Breast epithelium (tissue), 4 donors: ENCODE measurements around the gene C5AR1. TPM values are rescaled to one million over a fixed set of nuclear protein-coding genes. Genes with fewer than 3 reads are reported as not detected.
"Not testable (repeated sequence)": the region's sequence is repeated elsewhere in the genome, so short reads cannot be mapped to it uniquely, and the experiment has no call there.

ENCODE experiments used
- DNase-seq, 2 donors: peaks; one replicate each; pipeline ENCODE4 v3.0.0-alpha.2; 2019; ENCODE audit warnings: low spot score in 2 of 2
- H3K27ac ChIP-seq, 2 donors: fragments of 200-600 bp; sonication (generic) in 1 of 2; one replicate each; pipeline ENCODE4 v1.5.1; 2016 to 2019; ENCODE audit warnings: mild to moderate bottlenecking in 1 of 2
- H3K27me3 ChIP-seq, 2 donors: fragments of 200-600 bp; sonication (generic) in 1 of 2; one replicate each; pipeline versions ENCODE4 v1.5.1 to v1.6.0; 2017 to 2019; ENCODE audit warnings: control low read depth in 1 of 2, mild to moderate bottlenecking in 1 of 2
- H3K36me3 ChIP-seq: fragments of 200-600 bp; one replicate; pipeline ENCODE4 v1.5.1; 2019
- H3K4me1 ChIP-seq, 2 donors: fragments of 200-600 bp; sonication (generic); one replicate each; pipeline ENCODE4 v1.5.1; 2016 to 2019; ENCODE audit warnings: control low read depth in 1 of 2
- H3K4me3 ChIP-seq, 3 donors: fragments of 200-600 bp; sonication (generic); 1 replicate in 2 of 3; 2 replicates in 1 of 3; pipeline ENCODE4 v1.5.1; 2016 to 2019; ENCODE audit warnings: mild to moderate bottlenecking in 3 of 3, moderate library complexity in 2 of 3
- H3K9me3 ChIP-seq, 2 donors: fragments of 200-600 bp; sonication (generic) in 1 of 2; one replicate each; pipeline ENCODE4 v1.5.1; 2016 to 2019; ENCODE audit warnings: control low read depth in 1 of 2
- POLR2A ChIP-seq: fragments of 450-650 bp; IDR thresholded peaks from one replicate; pipeline ENCODE4 v1.6.1; 2016; ENCODE audit warnings: antibody characterized with exemption, mild to moderate bottlenecking, moderate library complexity
- POLR2AphosphoS5 ChIP-seq, 3 donors: sonication (generic); formaldehyde crosslinking; IDR thresholded peaks; one replicate each; pipeline ENCODE4 v1.6.1; 2017; ENCODE audit warnings: antibody characterized with exemption in 3 of 3
- intact Hi-C: fragments of 100-400 bp; cut with DNase I; formaldehyde crosslinking; loops from one replicate; pipeline ENCODE4 v1.15.1; 2023; ENCODE audit warnings: low total_unique reads
- total RNA-seq, 3 donors: library from RNA; depleted of rRNA; stranded (reverse); fragments of >200 nt; gene quantifications; one replicate each; pipeline ENCODE4 v1.1.0, GENCODE V29; 2016
- TF ChIP-seq, protein P1 (sequence below), 3 donors: fragments of 450-650 bp; IDR thresholded peaks; one replicate each; pipeline ENCODE4 v1.5.1; 2016 to 2017; ENCODE audit warnings: antibody characterized with exemption in 3 of 3, mild to moderate bottlenecking in 3 of 3, moderate library complexity in 3 of 3

C5AR1 gene
- total RNA-seq, 3 donors from 2014 or later = 7.5 to 20.0 (median 10.8) TPM

DNA sequence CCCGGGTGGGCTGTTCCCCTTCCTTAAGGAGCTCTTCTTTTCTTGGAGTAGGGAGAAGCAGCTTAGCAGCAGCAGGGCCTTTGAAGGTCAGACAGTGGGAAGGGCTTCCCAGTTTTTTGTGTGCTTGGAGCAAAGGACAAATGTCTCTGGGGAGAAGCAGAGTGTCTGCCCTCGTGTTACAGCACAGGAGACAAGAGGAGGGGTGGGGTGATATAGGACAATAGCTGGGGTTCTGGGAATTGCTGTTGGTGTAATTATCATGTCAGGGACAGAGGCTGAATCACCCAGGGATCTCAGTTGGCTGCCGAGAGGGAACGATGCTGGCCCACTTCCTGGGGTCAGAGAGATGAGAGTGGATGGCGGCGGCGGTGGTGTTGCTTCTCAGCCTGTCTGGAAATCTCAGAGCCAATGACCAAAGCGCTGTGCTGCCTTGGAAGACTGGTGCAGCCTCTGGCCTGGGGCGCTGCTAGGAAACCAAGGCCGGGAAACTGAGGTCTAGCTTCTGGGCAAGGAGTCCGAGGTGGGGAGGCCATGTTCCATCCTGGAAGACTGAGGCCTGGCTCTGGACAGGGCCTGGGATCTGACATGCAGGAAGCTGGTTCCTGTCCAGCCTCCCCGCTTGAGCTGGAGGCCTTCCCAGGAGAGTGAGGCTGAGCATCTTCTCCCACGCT, 33.7 kb upstream of the C5AR1 start:
- TF ChIP-seq POLR2AphosphoS5 (IDR thresholded peaks at IDR 0.05) = peak in 1 of 3 donors; percentile 7
- TF ChIP-seq, protein P1, sequence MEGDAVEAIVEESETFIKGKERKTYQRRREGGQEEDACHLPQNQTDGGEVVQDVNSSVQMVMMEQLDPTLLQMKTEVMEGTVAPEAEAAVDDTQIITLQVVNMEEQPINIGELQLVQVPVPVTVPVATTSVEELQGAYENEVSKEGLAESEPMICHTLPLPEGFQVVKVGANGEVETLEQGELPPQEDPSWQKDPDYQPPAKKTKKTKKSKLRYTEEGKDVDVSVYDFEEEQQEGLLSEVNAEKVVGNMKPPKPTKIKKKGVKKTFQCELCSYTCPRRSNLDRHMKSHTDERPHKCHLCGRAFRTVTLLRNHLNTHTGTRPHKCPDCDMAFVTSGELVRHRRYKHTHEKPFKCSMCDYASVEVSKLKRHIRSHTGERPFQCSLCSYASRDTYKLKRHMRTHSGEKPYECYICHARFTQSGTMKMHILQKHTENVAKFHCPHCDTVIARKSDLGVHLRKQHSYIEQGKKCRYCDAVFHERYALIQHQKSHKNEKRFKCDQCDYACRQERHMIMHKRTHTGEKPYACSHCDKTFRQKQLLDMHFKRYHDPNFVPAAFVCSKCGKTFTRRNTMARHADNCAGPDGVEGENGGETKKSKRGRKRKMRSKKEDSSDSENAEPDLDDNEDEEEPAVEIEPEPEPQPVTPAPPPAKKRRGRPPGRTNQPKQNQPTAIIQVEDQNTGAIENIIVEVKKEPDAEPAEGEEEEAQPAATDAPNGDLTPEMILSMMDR (IDR thresholded peaks at IDR 0.05) = no peak
- DNase-seq = no peak
- Histone ChIP-seq H3K4me3 (peak overlapping the region; percentile 65 to 91 (median 85)), H3K27ac (peak overlapping the region; percentile 99 to 100), H3K27me3 (no peaks in the 10 kb centered on the region), H3K36me3 (no peaks in the 10 kb centered on the region), H3K4me1 (no peaks in the 10 kb centered on the region), H3K9me3 (no peaks in the 10 kb centered on the region)
- intact Hi-C loops = no loop called here

DNA sequence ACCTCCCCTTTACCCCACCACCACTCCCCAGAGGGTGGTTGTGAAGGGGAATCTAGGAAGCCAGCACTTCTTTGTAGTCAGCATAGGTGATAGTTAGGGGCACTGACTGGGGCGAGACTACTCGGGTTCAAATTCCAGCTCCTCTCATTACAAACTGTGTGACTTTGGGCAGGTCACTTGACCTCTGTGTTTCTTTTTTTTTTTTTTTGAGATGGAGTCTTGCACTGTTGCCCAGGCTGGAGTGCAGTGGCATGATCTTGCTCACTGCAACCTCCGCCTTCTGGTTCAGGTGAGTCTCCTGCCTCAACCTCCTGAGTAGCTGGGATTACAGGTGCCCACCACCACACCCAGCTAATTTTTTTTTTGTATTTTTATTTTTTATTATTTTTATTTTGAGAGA, 33.1 kb upstream of the C5AR1 start:
- H3K27me3 ChIP-seq, H3K36me3 ChIP-seq, H3K4me1 ChIP-seq, DNase-seq, intact Hi-C loops, H3K9me3 ChIP-seq: not testable (repeated sequence)
- Histone ChIP-seq H3K4me3 (peak overlapping the region in 1 of 3 donors; percentile 85), H3K27ac (peak overlapping the region; percentile 99 to 100)

GRCh38 chr19:47280183-47280797, 29.4 kb upstream of the C5AR1 start:
- DNase-seq = no peak
- Histone ChIP-seq H3K36me3 (no peaks in the 10 kb centered on the region), H3K27ac (no peak overlapping the region), H3K9me3 (no peaks in the 10 kb centered on the region), H3K4me1 (no peaks in the 10 kb centered on the region), H3K4me3 (no peak overlapping the region), H3K27me3 (no peaks in the 10 kb centered on the region)
- TF ChIP-seq, protein P1 (IDR thresholded peaks at IDR 0.05) = no peak
- TF ChIP-seq POLR2AphosphoS5 (IDR thresholded peaks at IDR 0.05) (no peak), POLR2A (no peak)
- intact Hi-C loops = no loop called here

DNA sequence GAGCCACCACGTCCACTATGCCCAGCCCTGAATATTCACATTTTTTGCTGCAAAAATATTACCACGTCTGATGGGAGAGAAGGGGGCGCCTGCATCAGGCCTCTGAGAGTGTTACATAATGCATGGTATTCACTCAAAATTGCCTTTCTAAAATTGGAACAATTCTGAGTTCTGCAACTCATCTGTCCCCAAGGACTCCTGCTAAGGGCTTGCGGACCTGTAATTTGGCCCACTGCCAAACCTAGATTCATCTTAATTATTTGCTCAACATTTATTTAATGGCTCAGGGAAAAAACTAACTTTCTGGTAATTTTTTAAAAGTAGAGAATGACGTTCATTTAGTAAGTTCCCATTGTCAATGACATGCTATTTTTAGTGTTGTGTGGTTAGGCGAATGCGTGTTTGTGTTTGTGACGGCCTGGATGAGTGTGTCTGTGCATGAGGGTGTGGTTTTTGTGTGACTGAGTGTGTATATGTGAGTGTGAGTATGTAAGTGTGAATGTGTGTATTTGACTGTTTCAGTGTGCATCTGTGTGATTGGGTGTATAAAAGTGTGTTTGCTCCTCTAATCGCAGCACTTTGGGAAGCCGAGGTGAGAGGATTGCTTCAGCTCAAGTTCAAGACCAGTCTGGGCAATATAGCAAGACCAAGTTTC, 26.1 kb upstream of the C5AR1 start:
- intact Hi-C loops = no loop called here
- no peaks in the 10 kb centered on the region for H3K4me1 ChIP-seq
- no peak overlapping the region for H3K27ac ChIP-seq
- TF ChIP-seq POLR2A (no peak), POLR2AphosphoS5 (IDR thresholded peaks at IDR 0.05) (no peak)
- TF ChIP-seq, protein P1 (IDR thresholded peaks at IDR 0.05) = no peak
- no peaks in the 10 kb centered on the region for H3K27me3 ChIP-seq
- DNase-seq = no peak
- H3K4me3 ChIP-seq = no peak overlapping the region
- no peaks in the 10 kb centered on the region for H3K9me3 ChIP-seq
- H3K36me3 ChIP-seq = no peaks in the 10 kb centered on the region

- TF ChIP-seq, protein P1 (IDR thresholded peaks at IDR 0.05) = peak; percentile 79 to 82 (median 80)
- TF ChIP-seq POLR2AphosphoS5 (IDR thresholded peaks at IDR 0.05) = no peak
- Histone ChIP-seq H3K4me3 (no peak overlapping the region), H3K27me3 (no peaks in the 10 kb centered on the region), H3K27ac (no peak overlapping the region), H3K9me3 (no peaks in the 10 kb centered on the region), H3K36me3 (no peaks in the 10 kb centered on the region), H3K4me1 (no peaks in the 10 kb centered on the region)
- DNase-seq = no peak
- intact Hi-C loops = no loop called here
These were observed 25.2 kb upstream of the C5AR1 start for GRCh38 chr19:47284324-47284899.
